Right lobe of liver (tissue), 6 donors: Measurements from ENCODE around the gene MPEG1. TPM values are rescaled to one million over a fixed set of nuclear protein-coding genes. Genes with fewer than 3 reads are reported as not detected.

Source experiments
- ATAC-seq, 4 donors: fragments of 200-7000 bp; cut with Tn5 transposase; one replicate each; pipeline ENCODE4 v1.9.1; 2020; ENCODE audit warnings: mild to moderate bottlenecking in 4 of 4, moderate library complexity in 4 of 4
- DNase-seq, 3 donors: peaks; one replicate each; pipeline ENCODE4 v3.0.0-alpha.2; 2020
- H3K27ac ChIP-seq, 3 donors: fragments of 200-600 bp; one replicate each; pipeline ENCODE4 v1.8.0; 2022
- H3K27me3 ChIP-seq, 2 donors: fragments of 200-600 bp; one replicate each; pipeline ENCODE4 v1.8.0; 2022
- H3K36me3 ChIP-seq, 4 donors: fragments of 200-600 bp; sonication (generic) in 1 of 4; one replicate each; pipeline versions ENCODE4 v1.5.1 to v1.8.0; 2017 to 2022; ENCODE audit warnings: control low read depth in 1 of 4
- H3K4me1 ChIP-seq, 4 donors: fragments of 200-600 bp; sonication (generic) in 1 of 4; one replicate each; pipeline versions ENCODE4 v1.5.1 to v1.8.0; 2017 to 2022; ENCODE audit warnings: control low read depth in 1 of 4
- H3K4me3 ChIP-seq, 3 donors: fragments of 200-600 bp; one replicate each; pipeline ENCODE4 v1.8.0; 2022
- H3K9me3 ChIP-seq, 4 donors: fragments of 200-600 bp; sonication (generic) in 1 of 4; one replicate each; pipeline versions ENCODE4 v1.5.1 to v1.8.0; 2017 to 2022; ENCODE audit warnings: control low read depth in 1 of 4
- CTCF ChIP-seq, 4 donors: fragments of 200-600 bp in 3 of 4; fragments of 450-650 bp in 1 of 4; IDR thresholded peaks; one replicate each; pipeline versions ENCODE4 v1.5.1 to v1.8.0; 2016 to 2022; ENCODE audit warnings: antibody characterized with exemption in 4 of 4, mild to moderate bottlenecking in 2 of 4
- POLR2A ChIP-seq: fragments of 450-650 bp; IDR thresholded peaks from one replicate; pipeline ENCODE4 v1.6.1; 2017; ENCODE audit warnings: antibody characterized with exemption, mild to moderate bottlenecking
- WGBS: methylation state at CpG from one replicate; pipeline ENCODE4 v1.1.6; 2018; ENCODE audit warnings: low coverage, low lambda C conversion rate; ENCODE audit not compliant: insufficient coverage; ENCODE audit errors: missing lambda C conversion rate; 5-methylcytosine and 5-hydroxymethylcytosine counted together
- intact Hi-C, 2 donors: fragments of 100-400 bp; cut with DNase I; formaldehyde crosslinking; loops; one replicate each; pipeline versions ENCODE4 v1.11.2 to v1.14.1; 2022
- total RNA-seq, 6 experiments: library from RNA; depleted of rRNA in 2 of 6; stranded (reverse); fragments of >200 nt in 2 of 6; fragmentation: NEBNext Ultra II Directional in 3 of 6; extraction: Animal tissue kit (Norgen Biotek cat#: 25700) in 3 of 6; gene quantifications; one replicate each; pipeline versions ENCODE4 v1.1.0 to v1.2.4, GENCODE V29; 2016 to 2023
- donor health status: DM: no; HTN: yes; CAD: no.
- donor health status: DM: no; HTN: no; CAD: no.
- donor health status: DM: no; HTN: no; CAD: no.
- donor health status: DM: no; HTN: yes; CAD: no.
- donor health status: DM: no; HTN: yes; CAD: no.

Gene MPEG1
- total RNA-seq, 6 experiments from 2014 or later: 5.6 to 22.6 (median 7.4) TPM

GRCh38 chr11:59218319-59218718, 5.6 kb upstream of the MPEG1 start:
- Histone ChIP-seq H3K4me3 (no peak overlapping the region), H3K27me3 (no peaks in the 10 kb centered on the region), H3K4me1 (no peaks in the 10 kb centered on the region), H3K9me3 (no peaks in the 10 kb centered on the region), H3K27ac (no peak overlapping the region), H3K36me3 (no peaks in the 10 kb centered on the region)
- DNase-seq: no peak
- intact Hi-C loops: no loop called here
- 80% methylated on average over 4 of the region's 4 CpGs for WGBS
- no peak for ATAC-seq
- TF ChIP-seq POLR2A (no peak), CTCF (IDR thresholded peaks at IDR 0.05) (no peak)

GRCh38 chr11:59216641-59217564, 4.2 kb upstream of the MPEG1 start:
- DNase-seq (no peak), ATAC-seq (peak in 3 of 4 donors; percentile 24 to 56 (median 46))
- TF ChIP-seq POLR2A: no peak
- no peak for TF ChIP-seq CTCF (IDR thresholded peaks at IDR 0.05)
- WGBS: 46% methylated on average over 8 of the region's 9 CpGs
- Histone ChIP-seq H3K36me3 (no peaks in the 10 kb centered on the region), H3K27ac (no peak overlapping the region), H3K4me3 (no peak overlapping the region), H3K9me3 (no peaks in the 10 kb centered on the region), H3K4me1 (no peaks in the 10 kb centered on the region), H3K27me3 (no peaks in the 10 kb centered on the region)
- intact Hi-C loops: no loop called here

- H3K36me3 ChIP-seq: no peaks in the 10 kb centered on the region
- no peaks in the 10 kb centered on the region for H3K27me3 ChIP-seq
- TF ChIP-seq POLR2A (no peak), CTCF (IDR thresholded peaks at IDR 0.05) (no peak)
- H3K27ac ChIP-seq: no peak overlapping the region
- peak in 2 of 4 donors; percentile 40 to 62 for ATAC-seq
- no peaks in the 10 kb centered on the region for H3K4me1 ChIP-seq
- WGBS: 100% methylated on average over 1 of the region's 2 CpGs
- no peaks in the 10 kb centered on the region for H3K9me3 ChIP-seq
- DNase-seq: no peak
- H3K4me3 ChIP-seq: no peak overlapping the region
- intact Hi-C loops: no loop called here
Observed at GRCh38 chr11:59214141-59214893, 1.6 kb upstream of the MPEG1 start.

- ATAC-seq (no peak), DNase-seq (no peak)
- no peak for TF ChIP-seq CTCF (IDR thresholded peaks at IDR 0.05)
- no peak for TF ChIP-seq POLR2A
- peaks cover 0 to 8% (median 0%) of the 10 kb centered on the region in 4 donors for H3K4me1 ChIP-seq
- H3K4me3 ChIP-seq: peak overlapping the region; percentile 3 to 31 (median 4)
- H3K27ac ChIP-seq: no peak overlapping the region
- intact Hi-C loops: no loop called here
- WGBS: 61% methylated on average over 3 of the region's 7 CpGs
- no peaks in the 10 kb centered on the region for H3K27me3 ChIP-seq
- no peaks in the 10 kb centered on the region for H3K9me3 ChIP-seq
- no peaks in the 10 kb centered on the region for H3K36me3 ChIP-seq
Observed at GRCh38 chr11:59212222-59212621, 505 bp downstream of the MPEG1 start.
